Activated CD8-positive, alpha-beta memory T cell treated with anti-CD3 and anti-CD28 coated beads for 36 hours (primary cell): ENCODE data around the gene PSTPIP1. TPM values are rescaled to one million over a fixed set of nuclear protein-coding genes. Genes with fewer than 3 reads are reported as not detected.

ENCODE experiments used
- CTCF ChIA-PET: fragments of 350-600 bp; sonication (Branson Sonifier 250); formaldehyde crosslinking; loops from one replicate; lab custom pipeline; 2021; ENCODE audit warnings: antibody characterized with exemption; lab: Charles Lee
- POLR2A ChIA-PET: fragments of 350-600 bp; sonication (Branson Sonifier 250); formaldehyde crosslinking; loops from one replicate; lab custom pipeline; 2021; ENCODE audit warnings: antibody characterized with exemption; lab: Charles Lee
- total RNA-seq, 2 experiments: library from RNA; stranded (reverse); gene quantifications; one replicate each; pipeline ENCODE4 v1.2.3, GENCODE V29; 2021

Gene PSTPIP1
- total RNA-seq, 2 experiments from 2014 or later: 137 TPM

GRCh38 chr15:76974456-76975036 is 20.4 kb upstream of the PSTPIP1 start:
- CTCF ChIA-PET: interaction anchor here (0.9 to 4.0 kb wide), 14 partner anchors 10 to 522 kb away, joined by 3 to 19 read pairs (median 4); no protein-coding TSS in a partner anchor
- POLR2A ChIA-PET: no interaction called here

GRCh38 chr15:76976141-76976540 is 18.8 kb upstream of the PSTPIP1 start:
- ChIA-PET CTCF (interaction anchor here (1.0 to 2.8 kb wide), 7 partner anchors 37 to 210 kb away, joined by 3 to 11 read pairs (median 3); no protein-coding TSS in a partner anchor), POLR2A (interaction anchor here (0.6 to 1.3 kb wide), 2 partner anchors 12 to 415 kb away, joined by 3 to 6 read pairs; no protein-coding TSS in a partner anchor)

GRCh38 chr15:76976572-76977270 is 18.2 kb upstream of the PSTPIP1 start:
- ChIA-PET CTCF (interaction anchor here (0.6 to 2.8 kb wide), 7 partner anchors 39 to 209 kb away, joined by 3 to 11 read pairs (median 3); no protein-coding TSS in a partner anchor), POLR2A (interaction anchor here (0.6 to 1.3 kb wide), 2 partner anchors 12 to 414 kb away, joined by 3 to 6 read pairs; no protein-coding TSS in a partner anchor)

- CTCF ChIA-PET: interaction anchor here (0.5 to 1.0 kb wide), 5 partner anchors 11 to 62 kb away, joined by 3 read pairs; no protein-coding TSS in a partner anchor
- POLR2A ChIA-PET: interaction anchor here (0.6 to 0.7 kb wide), 2 partner anchors 21 to 30 kb away, joined by 3 to 5 read pairs; no protein-coding TSS in a partner anchor
These were observed 16.2 kb upstream of the PSTPIP1 start for GRCh38 chr15:76978522-76979330.

- ChIA-PET POLR2A (interaction anchor here (0.6 to 0.7 kb wide), 2 partner anchors 21 to 29 kb away, joined by 3 to 5 read pairs; no protein-coding TSS in a partner anchor), CTCF (interaction anchor here (0.6 to 1.2 kb wide), 4 partner anchors 11 to 563 kb away, joined by 3 read pairs; no protein-coding TSS in a partner anchor)
These were observed 15.5 kb upstream of the PSTPIP1 start for GRCh38 chr15:76979331-76979925.

GRCh38 chr15:76979996-76980520 is 14.9 kb upstream of the PSTPIP1 start:
- ChIA-PET POLR2A (no interaction called here), CTCF (interaction anchor here (1.0 to 1.2 kb wide), 2 partner anchors 12 to 563 kb away, joined by 3 read pairs; no protein-coding TSS in a partner anchor)

- POLR2A ChIA-PET: no interaction called here
- CTCF ChIA-PET: interaction anchor here (0.9 kb wide), 1 partner anchor 12 kb away, joined by 3 read pairs; no protein-coding TSS in a partner anchor
These were observed 12.6 kb upstream of the PSTPIP1 start for GRCh38 chr15:76982356-76982755.

GRCh38 chr15:76982756-76983155 is 12.2 kb upstream of the PSTPIP1 start:
- POLR2A ChIA-PET: interaction anchor here (1.1 kb wide), 1 partner anchor 11 kb away, joined by 4 read pairs; no protein-coding TSS in a partner anchor
- CTCF ChIA-PET: interaction anchor here (0.9 kb wide), 1 partner anchor 11 kb away, joined by 3 read pairs; no protein-coding TSS in a partner anchor

GRCh38 chr15:76983590-76984375 is 11.1 kb upstream of the PSTPIP1 start:
- ChIA-PET CTCF (interaction anchor here (0.8 kb wide), 1 partner anchor 12 kb away, joined by 3 read pairs; no protein-coding TSS in a partner anchor), POLR2A (interaction anchor here (1.1 kb wide), 1 partner anchor 10 kb away, joined by 4 read pairs; no protein-coding TSS in a partner anchor)

GRCh38 chr15:76986743-76987142 is 8.2 kb upstream of the PSTPIP1 start:
- POLR2A ChIA-PET: interaction anchor here (0.6 kb wide), 1 partner anchor 31 kb away, joined by 3 read pairs; no protein-coding TSS in a partner anchor

GRCh38 chr15:76987276-76987675 is 7.7 kb upstream of the PSTPIP1 start:
- POLR2A ChIA-PET: interaction anchor here (0.6 to 1.5 kb wide), 3 partner anchors 14 to 68 kb away, joined by 3 read pairs; no protein-coding TSS in a partner anchor
- CTCF ChIA-PET: interaction anchor here (0.7 to 3.4 kb wide), 5 partner anchors 11 to 38 kb away, joined by 3 to 18 read pairs (median 4); no protein-coding TSS in a partner anchor

More at GRCh38 chr15:76986743-76987142, 8.2 kb upstream of the PSTPIP1 start:
- CTCF ChIA-PET: interaction anchor here (0.6 to 3.4 kb wide), 4 partner anchors 11 to 90 kb away, joined by 3 to 18 read pairs (median 7); no protein-coding TSS in a partner anchor

- POLR2A ChIA-PET: interaction anchor here (0.6 to 2.0 kb wide), 7 partner anchors 9 to 83 kb away, joined by 3 to 26 read pairs (median 3); partner anchors contain the start of gene TSPAN3
- CTCF ChIA-PET: interaction anchor here (0.7 to 3.4 kb wide), 8 partner anchors 10 to 293 kb away, joined by 3 to 18 read pairs (median 4); no protein-coding TSS in a partner anchor
These were observed 6.7 kb upstream of the PSTPIP1 start for GRCh38 chr15:76987896-76988860.

GRCh38 chr15:76988867-76989780 is 5.8 kb upstream of the PSTPIP1 start:
- ChIA-PET CTCF (interaction anchor here (0.7 to 3.4 kb wide), 9 partner anchors 9 to 294 kb away, joined by 3 to 18 read pairs (median 4); no protein-coding TSS in a partner anchor), POLR2A (interaction anchor here (0.6 to 2.0 kb wide), 7 partner anchors 8 to 170 kb away, joined by 3 to 26 read pairs (median 3); partner anchors contain the start of gene TSPAN3)

GRCh38 chr15:76991048-76991447 is 3.9 kb upstream of the PSTPIP1 start:
- POLR2A ChIA-PET: no interaction called here
- CTCF ChIA-PET: interaction anchor here (1.1 kb wide), 1 partner anchor 12 kb away, joined by 3 read pairs; no protein-coding TSS in a partner anchor
